Measurements from ENCODE around the gene C2CD4B. TPM values are rescaled to one million over a fixed set of nuclear protein-coding genes. Genes with fewer than 3 reads are reported as not detected.

C2CD4B gene
- total RNA-seq, 4 donors from 2014 or later, result 0.15 to 0.95 (median 0.43) TPM

Other genes starting within 250 kb of the C2CD4B start
- 10 to 100 TPM in 3 of 4 donors, 1 to 10 TPM in 1; 7.6 to 43.1 (median 18.0) TPM for gene VPS13C, start 104.8 kb downstream of the C2CD4B start, total RNA-seq
- gene C2CD4A, start 98.3 kb downstream of the C2CD4B start, total RNA-seq, result 1 to 10 TPM in 1 of 4 donors, under 1 TPM in 3; 0.18 to 1.8 (median 0.19) TPM
- 10 to 100 TPM in 1 of 4 donors, 1 to 10 TPM in 3; 1.8 to 11.3 (median 4.2) TPM for gene TLN2, start 225.3 kb upstream of the C2CD4B start, total RNA-seq